ENCODE results near the gene IRAK1BP1. TPM values are rescaled to one million over a fixed set of nuclear protein-coding genes. Genes with fewer than 3 reads are reported as not detected.

Gene IRAK1BP1
- total RNA-seq, 2 donors from 2014 or later, result 4.4 to 5.6 TPM

Other genes starting within 250 kb of the IRAK1BP1 start
- gene PHIP, start 210.7 kb downstream of the IRAK1BP1 start, total RNA-seq, result 10 to 100 TPM; 25.5 to 27.4 TPM